Measurements from ENCODE around the gene KLHL29. TPM values are rescaled to one million over a fixed set of nuclear protein-coding genes. Genes with fewer than 3 reads are reported as not detected.

Gene KLHL29
- polyA plus RNA-seq, 1 of the 3 experiments (the other 2 are of a cell fraction) = 4.6 TPM

GRCh38 chr2:23551875-23552274, 166.9 kb downstream of the KLHL29 start (continued):
- TF ChIP-seq SMC3 (IDR thresholded peaks at IDR 0.05; ENCODE audit: low read depth, low read length) (no peak), TAF1 (IDR thresholded peaks at IDR 0.05; ENCODE audit: borderline replicate concordance, low read depth, low read length) (no peak), EP300 (IDR thresholded peaks at IDR 0.05; ENCODE audit: borderline replicate concordance in 1 of 2, low read depth in 1 of 2, low read length in 1 of 2) (no peak)

GRCh38 chr2:23553561-23553960, 168.6 kb downstream of the KLHL29 start:
- H3K4me3 ChIP-seq (ENCODE audit: low read depth in 2 of 2, low read length in 1 of 2) = no peak overlapping the region
- no peak for TF ChIP-seq USF2 (IDR thresholded peaks at IDR 0.05; ENCODE audit: borderline replicate concordance, low read depth, low read length)
- TF ChIP-seq POLR2AphosphoS5 (IDR thresholded peaks at IDR 0.05; ENCODE audit: low read depth, low read length) = no peak
- ChIA-PET CTCF (no interaction called here), POLR2A (no interaction called here)
- no peaks in the 10 kb centered on the region for H3K9me3 ChIP-seq
- DNase-seq = no peak
- no peak overlapping the region for H2AFZ ChIP-seq (ENCODE audit: low read depth)
- no peaks in the 10 kb centered on the region for H3K79me2 ChIP-seq (ENCODE audit: insufficient read depth)
- no peaks in the 10 kb centered on the region for H3K27me3 ChIP-seq (ENCODE audit: insufficient read depth)
- no peaks in the 10 kb centered on the region for H3K9me2 ChIP-seq
- no peak overlapping the region for H3K4me2 ChIP-seq
- H3K4me1 ChIP-seq (ENCODE audit: control insufficient read depth in 1 of 2, insufficient read depth in 2 of 2, low read depth in 1 of 2, low read length in 1 of 2) = peaks cover 23 to 52% of the 10 kb centered on the region in 2 experiments; a peak in 3 of 4 replicates
- no peak overlapping the region for H3K27ac ChIP-seq (ENCODE audit: low read depth in 2 of 2, low read length in 1 of 2)
- 89% methylated on average over 10 of the region's 10 CpGs for WGBS (ENCODE audit: low lambda C conversion rate)
- H3K36me3 ChIP-seq (replicated peaks in 1 of 2; ENCODE audit: control insufficient read depth in 1 of 2, insufficient read depth in 2 of 2, low read length in 1 of 2) = no peaks in the 10 kb centered on the region
- H4K20me1 ChIP-seq (ENCODE audit: insufficient read depth) = no peaks in the 10 kb centered on the region
- H3F3A ChIP-seq (replicated peaks; ENCODE audit: insufficient read depth) = no peaks in the 10 kb centered on the region
- H3K9ac ChIP-seq = no peak overlapping the region

GRCh38 chr2:23554054-23554697, 169.2 kb downstream of the KLHL29 start:
- TF ChIP-seq CHD2 (IDR thresholded peaks at IDR 0.05; ENCODE audit: low read length, partially characterized antibody) = no peak
- H3K27ac ChIP-seq (ENCODE audit: low read depth in 2 of 2, low read length in 1 of 2) = no peak overlapping the region
- no peak overlapping the region for H3K9ac ChIP-seq
- no peak for DNase-seq
- H3K36me3 ChIP-seq (replicated peaks in 1 of 2; ENCODE audit: control insufficient read depth in 1 of 2, insufficient read depth in 2 of 2, low read length in 1 of 2) = no peaks in the 10 kb centered on the region
- H3K79me2 ChIP-seq (ENCODE audit: insufficient read depth) = no peaks in the 10 kb centered on the region
- no peaks in the 10 kb centered on the region for H3K9me2 ChIP-seq
- no peaks in the 10 kb centered on the region for H3K27me3 ChIP-seq (ENCODE audit: insufficient read depth)
- no peaks in the 10 kb centered on the region for H3K9me3 ChIP-seq
- no peaks in the 10 kb centered on the region for H4K20me1 ChIP-seq (ENCODE audit: insufficient read depth)
- 90% methylated on average over 23 of the region's 24 CpGs for WGBS (ENCODE audit: low lambda C conversion rate)
- H2AFZ ChIP-seq (ENCODE audit: low read depth) = no peak overlapping the region
- ChIA-PET POLR2A (no interaction called here), CTCF (no interaction called here)
- H3K4me2 ChIP-seq = no peak overlapping the region
- H3K4me1 ChIP-seq (ENCODE audit: control insufficient read depth in 1 of 2, insufficient read depth in 2 of 2, low read depth in 1 of 2, low read length in 1 of 2) = peaks cover 17 to 46% of the 10 kb centered on the region in 2 experiments; a peak in 3 of 4 replicates
- H3K4me3 ChIP-seq (ENCODE audit: low read depth in 2 of 2, low read length in 1 of 2) = no peak overlapping the region
- no peaks in the 10 kb centered on the region for H3F3A ChIP-seq (replicated peaks; ENCODE audit: insufficient read depth)

GRCh38 chr2:23555944-23556343, 171.0 kb downstream of the KLHL29 start:
- Histone ChIP-seq H3K27ac (ENCODE audit: low read depth in 2 of 2, low read length in 1 of 2) (no peak overlapping the region), H3K27me3 (ENCODE audit: insufficient read depth) (no peaks in the 10 kb centered on the region), H3F3A (replicated peaks; ENCODE audit: insufficient read depth) (no peaks in the 10 kb centered on the region), H4K20me1 (ENCODE audit: insufficient read depth) (no peaks in the 10 kb centered on the region), H3K9me2 (no peaks in the 10 kb centered on the region), H3K4me2 (no peak overlapping the region), H3K4me3 (ENCODE audit: low read depth in 2 of 2, low read length in 1 of 2) (no peak overlapping the region), H3K4me1 (ENCODE audit: control insufficient read depth in 1 of 2, insufficient read depth in 2 of 2, low read depth in 1 of 2, low read length in 1 of 2) (peaks cover 0 to 29% of the 10 kb centered on the region in 2 experiments; a peak in 2 of 4 replicates), H3K9me3 (no peaks in the 10 kb centered on the region), H3K79me2 (ENCODE audit: insufficient read depth) (no peaks in the 10 kb centered on the region), H3K36me3 (replicated peaks in 1 of 2; ENCODE audit: control insufficient read depth in 1 of 2, insufficient read depth in 2 of 2, low read length in 1 of 2) (no peaks in the 10 kb centered on the region), H2AFZ (ENCODE audit: low read depth) (no peak overlapping the region), H3K9ac (no peak overlapping the region)
- 81% methylated on average over 11 of the region's 11 CpGs for WGBS (ENCODE audit: low lambda C conversion rate)
- no peak for DNase-seq
- CTCF ChIA-PET = interaction anchor here (0.9 kb wide), 1 partner anchor 8 kb away, joined by 3 read pairs; no protein-coding TSS in a partner anchor
- POLR2A ChIA-PET = no interaction called here
- TF ChIP-seq MEF2A (IDR thresholded peaks at IDR 0.05; ENCODE audit: borderline replicate concordance, low read depth) = no peak
- no peak for TF ChIP-seq USF2 (IDR thresholded peaks at IDR 0.05; ENCODE audit: borderline replicate concordance, low read depth, low read length)
- TF ChIP-seq FOXM1 (IDR thresholded peaks at IDR 0.05; ENCODE audit: low read depth) = no peak
- no peak for TF ChIP-seq ZBTB33 (IDR thresholded peaks at IDR 0.05; ENCODE audit: borderline replicate concordance, low read depth)
- no peak for TF ChIP-seq SMC3 (IDR thresholded peaks at IDR 0.05; ENCODE audit: low read depth, low read length)
- TF ChIP-seq JUND (IDR thresholded peaks at IDR 0.05) = no peak
- TF ChIP-seq PBX3 (IDR thresholded peaks at IDR 0.05) = no peak

Data from SK-N-SH (cell line).